GM04504 (cell line): ENCODE results near the gene DDX55.
"Not testable (repeated sequence)": the region's sequence is repeated elsewhere in the genome, so short reads cannot be mapped to it uniquely, and the experiment has no call there.

Experiments used
- DNase-seq: peaks from one replicate; pipeline ENCODE4 v3.0.0-alpha.2; 2012; ENCODE audit warnings: low read depth

Gene DDX55

GRCh38 chr12:123601602-123602489 lies at the start of gene DDX55:
DDX55 (plus strand) TSS chr12:123602099; CDS start chr12:123602149, 50 bp downstream.
- peak; percentile 67 for DNase-seq

GRCh38 chr12:123554136-123554535 lies 47.8 kb upstream of the DDX55 start:
- not testable (repeated sequence) for DNase-seq

- not testable (repeated sequence) for DNase-seq
These were observed 47.1 kb upstream of the DDX55 start for GRCh38 chr12:123554843-123555242.

GRCh38 chr12:123558487-123558886 lies 43.4 kb upstream of the DDX55 start:
- not testable (repeated sequence) for DNase-seq

GRCh38 chr12:123559468-123559867 lies 42.4 kb upstream of the DDX55 start:
- DNase-seq = no peak

- DNase-seq = peak; percentile 63
These were observed 30.5 kb upstream of the DDX55 start for GRCh38 chr12:123571343-123571813.

- no peak for DNase-seq
These were observed 29.5 kb upstream of the DDX55 start for GRCh38 chr12:123572391-123572790.

- DNase-seq = no peak
These were observed 28.0 kb upstream of the DDX55 start for GRCh38 chr12:123573870-123574269.

GRCh38 chr12:123576611-123577010 lies 25.3 kb upstream of the DDX55 start:
- no peak for DNase-seq

- DNase-seq = no peak
These were observed 23.7 kb upstream of the DDX55 start for GRCh38 chr12:123578243-123578642.

- not testable (repeated sequence) for DNase-seq
These were observed 23.1 kb upstream of the DDX55 start for GRCh38 chr12:123578829-123579228.

GRCh38 chr12:123580772-123581171 lies 21.1 kb upstream of the DDX55 start:
- DNase-seq = no peak

GRCh38 chr12:123591702-123592481 lies 10.0 kb upstream of the DDX55 start:
- DNase-seq = no peak

GRCh38 chr12:123595729-123596128 lies 6.2 kb upstream of the DDX55 start:
- no peak for DNase-seq

- no peak for DNase-seq
These were observed 4.8 kb upstream of the DDX55 start for GRCh38 chr12:123597100-123597499.

GRCh38 chr12:123598522-123598921 lies 3.4 kb upstream of the DDX55 start:
- DNase-seq = no peak

GRCh38 chr12:123599310-123599709 lies 2.6 kb upstream of the DDX55 start:
- DNase-seq = no peak

GRCh38 chr12:123599721-123600120 lies 2.2 kb upstream of the DDX55 start:
- no peak for DNase-seq

GRCh38 chr12:123602651-123603195 lies 824 bp downstream of the DDX55 start:
- DNase-seq = no peak

- not testable (repeated sequence) for DNase-seq
These were observed 1.6 kb downstream of the DDX55 start for GRCh38 chr12:123603495-123603894.

- DNase-seq = no peak
These were observed 5.9 kb downstream of the DDX55 start for GRCh38 chr12:123607756-123608155.

- DNase-seq = no peak
These were observed 6.3 kb downstream of the DDX55 start for GRCh38 chr12:123608182-123608581.

GRCh38 chr12:123614110-123614509 lies 12.2 kb downstream of the DDX55 start:
- DNase-seq = no peak
